ENCODE results near the gene NEBL. TPM values are rescaled to one million over a fixed set of nuclear protein-coding genes. Genes with fewer than 3 reads are reported as not detected.

The NEBL gene
- total RNA-seq, 1 experiment from 2014 or later, result 55.2 TPM

- Mint-ChIP-seq H3K4me3 (ENCODE audit: unreplicated experiment) (no peak overlapping the region), H3K9me3 (ENCODE audit: unreplicated experiment) (peaks cover 11% of the 10 kb centered on the region), H3K4me1 (ENCODE audit: low read depth, unreplicated experiment) (no peaks in the 10 kb centered on the region), H3K27ac (ENCODE audit: unreplicated experiment) (no peak overlapping the region), H3K36me3 (ENCODE audit: insufficient read depth, unreplicated experiment) (peaks cover 19% of the 10 kb centered on the region), H3K27me3 (ENCODE audit: insufficient read depth, unreplicated experiment) (no peaks in the 10 kb centered on the region)
- Histone ChIP-seq H3K4me3 (ENCODE audit: low read depth, low read length) (no peak overlapping the region), H3K27me3 (replicated peaks; ENCODE audit: control insufficient read depth, insufficient read depth, low read length) (no peaks in the 10 kb centered on the region), H3K9me3 (no peaks in the 10 kb centered on the region), H3K4me1 (no peaks in the 10 kb centered on the region), H3K36me3 (ENCODE audit: control insufficient read depth, insufficient read depth, low read length) (no peaks in the 10 kb centered on the region)
- no peak for DNase-seq
- no TSS peak for BruUV-seq (replicated peaks)
- no peak for TF ChIP-seq CTCF (IDR thresholded peaks at IDR 0.05; ENCODE audit: insufficient read depth in 1 of 2, low read depth in 1 of 2, low read length in 1 of 2, severe bottlenecking in 1 of 2, unreplicated experiment in 1 of 2)
- intact Hi-C loops (cut with micrococcal nuclease; ENCODE audit: unreplicated experiment), result no loop called here
- POLR2A ChIA-PET, result no interaction called here
- CTCF ChIA-PET, result no interaction called here
Measured at GRCh38 chr10:20835335-20835734, 61.8 kb downstream of the NEBL start.

- H3K27ac Mint-ChIP-seq (ENCODE audit: unreplicated experiment), result no peak overlapping the region
- ChIA-PET POLR2A (no interaction called here), CTCF (no interaction called here)
- Histone ChIP-seq H3K4me3 (ENCODE audit: low read depth, low read length) (no peak overlapping the region), H3K36me3 (ENCODE audit: control insufficient read depth, insufficient read depth, low read length) (no peaks in the 10 kb centered on the region), H3K9me3 (no peaks in the 10 kb centered on the region), H3K27me3 (replicated peaks; ENCODE audit: control insufficient read depth, insufficient read depth, low read length) (no peaks in the 10 kb centered on the region), H3K4me1 (no peaks in the 10 kb centered on the region)
- DNase-seq, result no peak
- H3K4me3 Mint-ChIP-seq (ENCODE audit: unreplicated experiment), result no peak overlapping the region
- peaks cover 11% of the 10 kb centered on the region for H3K9me3 Mint-ChIP-seq (ENCODE audit: unreplicated experiment)
- intact Hi-C loops (cut with micrococcal nuclease; ENCODE audit: unreplicated experiment), result no loop called here
- no TSS peak for BruUV-seq (replicated peaks)
- no peaks in the 10 kb centered on the region for H3K27me3 Mint-ChIP-seq (ENCODE audit: insufficient read depth, unreplicated experiment)
- no peak for TF ChIP-seq CTCF (IDR thresholded peaks at IDR 0.05; ENCODE audit: insufficient read depth in 1 of 2, low read depth in 1 of 2, low read length in 1 of 2, severe bottlenecking in 1 of 2, unreplicated experiment in 1 of 2)
- peaks cover 19% of the 10 kb centered on the region for H3K36me3 Mint-ChIP-seq (ENCODE audit: insufficient read depth, unreplicated experiment)
- H3K4me1 Mint-ChIP-seq (ENCODE audit: low read depth, unreplicated experiment), result no peaks in the 10 kb centered on the region
Measured at GRCh38 chr10:20834825-20835224, 62.3 kb downstream of the NEBL start.

GRCh38 chr10:20822825-20823224, 74.3 kb downstream of the NEBL start:
- no peaks in the 10 kb centered on the region for H3K36me3 Mint-ChIP-seq (ENCODE audit: insufficient read depth, unreplicated experiment)
- Histone ChIP-seq H3K27me3 (replicated peaks; ENCODE audit: control insufficient read depth, insufficient read depth, low read length) (no peaks in the 10 kb centered on the region), H3K4me1 (no peaks in the 10 kb centered on the region), H3K4me3 (ENCODE audit: low read depth, low read length) (no peak overlapping the region), H3K36me3 (ENCODE audit: control insufficient read depth, insufficient read depth, low read length) (no peaks in the 10 kb centered on the region), H3K9me3 (no peaks in the 10 kb centered on the region)
- no peaks in the 10 kb centered on the region for H3K9me3 Mint-ChIP-seq (ENCODE audit: unreplicated experiment)
- no peak for TF ChIP-seq CTCF (IDR thresholded peaks at IDR 0.05; ENCODE audit: insufficient read depth in 1 of 2, low read depth in 1 of 2, low read length in 1 of 2, severe bottlenecking in 1 of 2, unreplicated experiment in 1 of 2)
- ChIA-PET CTCF (no interaction called here), POLR2A (no interaction called here)
- no peaks in the 10 kb centered on the region for H3K27me3 Mint-ChIP-seq (ENCODE audit: insufficient read depth, unreplicated experiment)
- H3K4me1 Mint-ChIP-seq (ENCODE audit: low read depth, unreplicated experiment), result peaks cover 2% of the 10 kb centered on the region
- no TSS peak for BruUV-seq (replicated peaks)
- intact Hi-C loops (cut with micrococcal nuclease; ENCODE audit: unreplicated experiment), result no loop called here
- DNase-seq, result no peak
- no peak overlapping the region for H3K4me3 Mint-ChIP-seq (ENCODE audit: unreplicated experiment)
- H3K27ac Mint-ChIP-seq (ENCODE audit: unreplicated experiment), result no peak overlapping the region

Data from Caco-2 (cell line).